ENCODE data around the gene GALNT10. TPM values are rescaled to one million over a fixed set of nuclear protein-coding genes. Genes with fewer than 3 reads are reported as not detected.

GALNT10 gene
- polyA plus RNA-seq, 1 experiment = 203 TPM

- TF ChIP-seq CTCF (IDR thresholded peaks at IDR 0.05; ENCODE audit: insufficient read depth, low read depth, low read length) = no peak
- CTCF ChIA-PET = interaction anchor here (1.9 kb wide), 1 partner anchor 188 kb away, joined by 5 read pairs; no protein-coding TSS in a partner anchor
- H3K36me3 ChIP-seq (ENCODE audit: control insufficient read depth, insufficient read depth, low read length) = no peaks in the 10 kb centered on the region; the same call in 1 of the 2 replicates
- no peak for DNase-seq (ENCODE audit: low read depth)
- POLR2A ChIA-PET = no interaction called here
- H3K27me3 ChIP-seq (ENCODE audit: control insufficient read depth, insufficient read depth, low read length) = no peaks in the 10 kb centered on the region
- no peak overlapping the region for H3K4me3 ChIP-seq (ENCODE audit: low read depth, low read length)
Measured at GRCh38 chr5:154260224-154260927, 69.8 kb downstream of the GALNT10 start.

- no peaks in the 10 kb centered on the region; the same call in 1 of the 2 replicates for H3K36me3 ChIP-seq (ENCODE audit: control insufficient read depth, insufficient read depth, low read length)
- no peak for TF ChIP-seq CTCF (IDR thresholded peaks at IDR 0.05; ENCODE audit: insufficient read depth, low read depth, low read length)
- ChIA-PET CTCF (interaction anchor here (1.6 kb wide), 1 partner anchor 12 kb away, joined by 5 read pairs; no protein-coding TSS in a partner anchor), POLR2A (no interaction called here)
- H3K4me3 ChIP-seq (ENCODE audit: low read depth, low read length) = no peak overlapping the region
- no peaks in the 10 kb centered on the region for H3K27me3 ChIP-seq (ENCODE audit: control insufficient read depth, insufficient read depth, low read length)
- no peak for DNase-seq (ENCODE audit: low read depth)
Measured at GRCh38 chr5:154262342-154262741, 71.8 kb downstream of the GALNT10 start.

GRCh38 chr5:154264549-154265196 lies 74.1 kb downstream of the GALNT10 start:
- no peak overlapping the region for H3K4me3 ChIP-seq (ENCODE audit: low read depth, low read length)
- no peaks in the 10 kb centered on the region for H3K27me3 ChIP-seq (ENCODE audit: control insufficient read depth, insufficient read depth, low read length)
- no peaks in the 10 kb centered on the region; the same call in 1 of the 2 replicates for H3K36me3 ChIP-seq (ENCODE audit: control insufficient read depth, insufficient read depth, low read length)
- no peak for DNase-seq (ENCODE audit: low read depth)
- ChIA-PET POLR2A (no interaction called here), CTCF (interaction anchor here (0.8 kb wide), 1 partner anchor 32 kb away, joined by 3 read pairs; no protein-coding TSS in a partner anchor)
- no peak for TF ChIP-seq CTCF (IDR thresholded peaks at IDR 0.05; ENCODE audit: insufficient read depth, low read depth, low read length)

GRCh38 chr5:154265197-154265773 lies 74.8 kb downstream of the GALNT10 start:
- DNase-seq (ENCODE audit: low read depth) = no peak
- TF ChIP-seq CTCF (IDR thresholded peaks at IDR 0.05; ENCODE audit: insufficient read depth, low read depth, low read length) = no peak
- no peaks in the 10 kb centered on the region for H3K27me3 ChIP-seq (ENCODE audit: control insufficient read depth, insufficient read depth, low read length)
- no peaks in the 10 kb centered on the region; the same call in 1 of the 2 replicates for H3K36me3 ChIP-seq (ENCODE audit: control insufficient read depth, insufficient read depth, low read length)
- ChIA-PET CTCF (no interaction called here), POLR2A (no interaction called here)
- H3K4me3 ChIP-seq (ENCODE audit: low read depth, low read length) = no peak overlapping the region

GRCh38 chr5:154267516-154267915 lies 77.0 kb downstream of the GALNT10 start:
- no peaks in the 10 kb centered on the region; the same call in 1 of the 2 replicates for H3K36me3 ChIP-seq (ENCODE audit: control insufficient read depth, insufficient read depth, low read length)
- no peak for TF ChIP-seq CTCF (IDR thresholded peaks at IDR 0.05; ENCODE audit: insufficient read depth, low read depth, low read length)
- no peak overlapping the region for H3K4me3 ChIP-seq (ENCODE audit: low read depth, low read length)
- POLR2A ChIA-PET = no interaction called here
- DNase-seq (ENCODE audit: low read depth) = no peak
- H3K27me3 ChIP-seq (ENCODE audit: control insufficient read depth, insufficient read depth, low read length) = no peaks in the 10 kb centered on the region
- CTCF ChIA-PET = interaction anchor here (0.6 kb wide), 1 partner anchor 689 kb away, joined by 3 read pairs; no protein-coding TSS in a partner anchor
